ENCODE results near the gene VWA8. TPM values are rescaled to one million over a fixed set of nuclear protein-coding genes. Genes with fewer than 3 reads are reported as not detected.

The VWA8 gene
- total RNA-seq, 1 donor: 21.4 TPM

DNA sequence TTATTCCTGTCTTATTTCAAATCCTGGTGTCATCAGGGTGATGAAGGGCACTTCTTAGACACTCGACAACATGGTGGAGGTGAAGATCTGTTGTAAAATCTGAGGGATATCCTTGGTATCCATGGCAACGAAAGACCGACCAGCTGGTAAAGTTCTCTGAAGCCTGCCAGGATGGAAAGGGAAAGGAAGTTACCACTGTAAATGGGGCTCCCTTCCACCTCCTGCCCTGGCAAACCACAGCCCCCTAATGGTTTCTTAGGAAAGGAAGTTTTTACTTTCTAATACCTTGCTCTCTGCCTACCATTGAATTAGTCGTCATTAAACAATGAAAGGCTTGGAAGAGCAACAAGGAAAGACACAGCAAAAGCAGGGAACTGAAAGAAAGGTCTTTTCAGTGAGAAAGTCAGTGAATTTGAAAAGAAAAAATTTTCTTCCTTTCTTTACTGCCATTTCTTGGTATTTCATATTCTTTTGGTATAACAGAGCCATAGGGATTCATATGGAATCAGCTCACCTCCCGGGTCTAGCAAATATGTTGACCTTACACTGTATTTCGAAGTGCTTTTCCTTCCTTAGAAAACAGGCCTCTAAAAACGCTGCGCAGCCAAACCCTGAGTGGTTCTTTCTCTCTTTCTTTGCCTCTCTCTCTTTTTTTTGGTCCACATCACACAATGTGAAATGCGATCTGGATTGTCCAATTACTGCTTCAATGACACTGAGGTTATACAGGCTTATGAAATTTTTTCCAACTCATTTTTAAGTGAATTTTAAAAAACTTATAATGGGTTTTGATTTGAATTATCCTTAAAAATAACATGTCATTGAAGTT, 392.6 kb downstream of the VWA8 start:
- Histone ChIP-seq H4K20me1 (ENCODE audit: insufficient read depth, low read length) (no peaks in the 10 kb centered on the region), H3K4me2 (ENCODE audit: insufficient read depth, low read length) (no peak overlapping the region)
- TF ChIP-seq, protein P1, sequence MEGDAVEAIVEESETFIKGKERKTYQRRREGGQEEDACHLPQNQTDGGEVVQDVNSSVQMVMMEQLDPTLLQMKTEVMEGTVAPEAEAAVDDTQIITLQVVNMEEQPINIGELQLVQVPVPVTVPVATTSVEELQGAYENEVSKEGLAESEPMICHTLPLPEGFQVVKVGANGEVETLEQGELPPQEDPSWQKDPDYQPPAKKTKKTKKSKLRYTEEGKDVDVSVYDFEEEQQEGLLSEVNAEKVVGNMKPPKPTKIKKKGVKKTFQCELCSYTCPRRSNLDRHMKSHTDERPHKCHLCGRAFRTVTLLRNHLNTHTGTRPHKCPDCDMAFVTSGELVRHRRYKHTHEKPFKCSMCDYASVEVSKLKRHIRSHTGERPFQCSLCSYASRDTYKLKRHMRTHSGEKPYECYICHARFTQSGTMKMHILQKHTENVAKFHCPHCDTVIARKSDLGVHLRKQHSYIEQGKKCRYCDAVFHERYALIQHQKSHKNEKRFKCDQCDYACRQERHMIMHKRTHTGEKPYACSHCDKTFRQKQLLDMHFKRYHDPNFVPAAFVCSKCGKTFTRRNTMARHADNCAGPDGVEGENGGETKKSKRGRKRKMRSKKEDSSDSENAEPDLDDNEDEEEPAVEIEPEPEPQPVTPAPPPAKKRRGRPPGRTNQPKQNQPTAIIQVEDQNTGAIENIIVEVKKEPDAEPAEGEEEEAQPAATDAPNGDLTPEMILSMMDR (IDR thresholded peaks at IDR 0.05; ENCODE audit: extremely low read depth, low read depth, low read length): no peak

DNA sequence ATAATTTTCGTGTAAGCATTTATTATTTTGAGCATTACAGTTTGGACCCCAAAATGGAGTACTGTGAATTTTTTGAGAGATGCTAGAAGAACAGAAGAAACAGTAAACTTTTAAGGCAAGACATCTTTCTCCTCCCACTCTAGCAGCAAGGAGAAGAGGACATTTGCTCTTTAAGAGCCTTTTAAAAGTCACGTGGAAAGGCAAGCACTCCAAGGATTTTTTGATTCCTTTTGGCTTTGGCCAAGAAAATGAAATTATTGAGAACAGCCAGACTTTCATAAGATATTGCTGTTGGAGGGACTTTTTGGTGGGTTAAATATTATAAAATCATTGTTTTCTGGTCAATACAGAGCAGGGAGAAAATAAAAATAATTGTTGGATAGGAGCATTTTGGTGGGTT, 393.5 kb downstream of the VWA8 start:
- no peak overlapping the region for H3K27ac ChIP-seq (ENCODE audit: low read depth, low read length)
- no peak overlapping the region for H3K4me2 ChIP-seq (ENCODE audit: insufficient read depth, low read length)
- no peak for DNase-seq (ENCODE audit: insufficient read length, low spot score, missing footprints)
- no peaks in the 10 kb centered on the region for H3K27me3 ChIP-seq (ENCODE audit: insufficient read depth, low read length)
- H2AFZ ChIP-seq (ENCODE audit: low read length): no peak overlapping the region
- peaks cover 42% of the 10 kb centered on the region for H3K4me1 ChIP-seq (ENCODE audit: insufficient read depth, low read length)
- H3K9me3 ChIP-seq (ENCODE audit: low read depth, low read length): no peaks in the 10 kb centered on the region
- no peaks in the 10 kb centered on the region for H3K36me3 ChIP-seq (ENCODE audit: insufficient read depth, low read length)
- no peaks in the 10 kb centered on the region for H4K20me1 ChIP-seq (ENCODE audit: insufficient read depth, low read length)
- TF ChIP-seq, protein P1 (IDR thresholded peaks at IDR 0.05; ENCODE audit: extremely low read depth, low read depth, low read length): no peak
- no peaks in the 10 kb centered on the region for H3K79me2 ChIP-seq (ENCODE audit: insufficient read depth, low read length)
- no peak overlapping the region for H3K4me3 ChIP-seq (ENCODE audit: insufficient read depth, low read length)

More for the DNA sequence above, 392.6 kb downstream of the VWA8 start:
- Histone ChIP-seq H2AFZ (ENCODE audit: low read length) (no peak overlapping the region), H3K27me3 (ENCODE audit: insufficient read depth, low read length) (no peaks in the 10 kb centered on the region), H3K4me3 (ENCODE audit: insufficient read depth, low read length) (no peak overlapping the region), H3K9me3 (ENCODE audit: low read depth, low read length) (no peaks in the 10 kb centered on the region), H3K36me3 (ENCODE audit: insufficient read depth, low read length) (no peaks in the 10 kb centered on the region), H3K79me2 (ENCODE audit: insufficient read depth, low read length) (no peaks in the 10 kb centered on the region), H3K4me1 (ENCODE audit: insufficient read depth, low read length) (peaks cover 32% of the 10 kb centered on the region), H3K27ac (ENCODE audit: low read depth, low read length) (no peak overlapping the region)
- DNase-seq (ENCODE audit: insufficient read length, low spot score, missing footprints): no peak

DNA sequence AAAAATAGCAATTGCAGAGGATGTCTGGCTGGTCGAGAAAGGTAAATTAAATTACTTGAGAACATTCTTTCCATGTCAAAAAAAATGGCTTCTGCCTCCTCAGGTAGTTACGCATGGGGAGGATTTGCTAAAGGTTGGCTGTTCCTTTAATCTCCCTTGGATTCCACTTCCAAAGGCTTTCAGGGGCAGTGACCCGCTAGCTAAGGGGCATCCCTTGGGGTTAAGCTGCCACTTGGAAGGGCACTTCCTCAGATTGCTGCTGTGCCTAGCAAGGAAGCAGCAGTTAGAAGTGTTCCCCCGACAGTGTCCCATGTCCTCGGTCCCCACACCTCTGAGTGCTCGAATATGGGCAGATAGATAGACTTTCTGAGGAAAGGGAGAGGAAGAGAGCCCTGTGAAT, 395.1 kb downstream of the VWA8 start:
- Histone ChIP-seq H2AFZ (ENCODE audit: low read length) (no peak overlapping the region), H4K20me1 (ENCODE audit: insufficient read depth, low read length) (no peaks in the 10 kb centered on the region), H3K4me2 (ENCODE audit: insufficient read depth, low read length) (no peak overlapping the region), H3K27ac (ENCODE audit: low read depth, low read length) (peak overlapping the region; percentile 6), H3K36me3 (ENCODE audit: insufficient read depth, low read length) (no peaks in the 10 kb centered on the region), H3K79me2 (ENCODE audit: insufficient read depth, low read length) (no peaks in the 10 kb centered on the region), H3K4me3 (ENCODE audit: insufficient read depth, low read length) (no peak overlapping the region), H3K27me3 (ENCODE audit: insufficient read depth, low read length) (no peaks in the 10 kb centered on the region), H3K4me1 (ENCODE audit: insufficient read depth, low read length) (peaks cover 54% of the 10 kb centered on the region), H3K9me3 (ENCODE audit: low read depth, low read length) (no peaks in the 10 kb centered on the region)
- TF ChIP-seq, protein P1 (IDR thresholded peaks at IDR 0.05; ENCODE audit: extremely low read depth, low read depth, low read length): no peak
- no peak for DNase-seq (ENCODE audit: insufficient read length, low spot score, missing footprints)

DNA sequence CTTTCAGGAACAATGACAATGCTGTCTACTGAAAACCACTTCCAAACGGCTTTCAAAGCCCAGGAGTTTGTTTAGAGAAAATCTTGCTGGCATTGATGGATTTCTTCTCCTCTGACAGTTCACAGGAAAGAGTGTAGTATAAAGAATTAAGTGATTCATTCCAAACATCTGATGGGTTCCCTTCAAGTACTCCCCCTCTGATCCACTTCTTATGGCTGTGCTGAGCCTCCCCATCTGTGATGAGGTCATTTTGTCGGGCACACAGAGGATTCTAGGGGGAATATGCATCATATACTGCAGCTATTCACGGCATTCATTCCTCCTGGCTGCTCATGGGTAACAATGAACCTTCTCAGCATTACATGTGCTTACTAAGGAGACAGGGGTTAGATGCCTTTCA, 395.7 kb downstream of the VWA8 start:
- H3K4me3 ChIP-seq (ENCODE audit: insufficient read depth, low read length): no peak overlapping the region
- DNase-seq (ENCODE audit: insufficient read length, low spot score, missing footprints): peak; percentile 95
- peaks cover 54% of the 10 kb centered on the region for H3K4me1 ChIP-seq (ENCODE audit: insufficient read depth, low read length)
- H4K20me1 ChIP-seq (ENCODE audit: insufficient read depth, low read length): no peaks in the 10 kb centered on the region
- H3K9me3 ChIP-seq (ENCODE audit: low read depth, low read length): no peaks in the 10 kb centered on the region
- peak overlapping the region; percentile 31 for H3K27ac ChIP-seq (ENCODE audit: low read depth, low read length)
- TF ChIP-seq, protein P1 (IDR thresholded peaks at IDR 0.05; ENCODE audit: extremely low read depth, low read depth, low read length): no peak
- peak overlapping the region; percentile 14 for H3K4me2 ChIP-seq (ENCODE audit: insufficient read depth, low read length)
- H2AFZ ChIP-seq (ENCODE audit: low read length): no peak overlapping the region
- no peaks in the 10 kb centered on the region for H3K27me3 ChIP-seq (ENCODE audit: insufficient read depth, low read length)
- no peaks in the 10 kb centered on the region for H3K79me2 ChIP-seq (ENCODE audit: insufficient read depth, low read length)
- H3K36me3 ChIP-seq (ENCODE audit: insufficient read depth, low read length): no peaks in the 10 kb centered on the region
